Measurements from ENCODE around the gene GAS2L1.
"Not testable (repeated sequence)": the region's sequence is repeated elsewhere in the genome, so short reads cannot be mapped to it uniquely, and the experiment has no call there.

GAS2L1 gene

GRCh38 chr22:29343313-29343805 is 36.9 kb downstream of the GAS2L1 start:
- peak; percentile 62 for DNase-seq
- no peak for TF ChIP-seq CTCF (IDR thresholded peaks at IDR 0.05; ENCODE audit: low read depth, low read length)
- no peaks in the 10 kb centered on the region for H3K27me3 ChIP-seq (ENCODE audit: insufficient read depth, low read depth, severe bottlenecking)
- no peak overlapping the region for H3K4me3 ChIP-seq (ENCODE audit: low read depth, low read length)
- H3K36me3 ChIP-seq, result peaks cover 54% of the 10 kb centered on the region
- peak overlapping the region; percentile 58 for H3K27ac ChIP-seq
- no peaks in the 10 kb centered on the region for H3K9me3 ChIP-seq (ENCODE audit: severe bottlenecking)

GRCh38 chr22:29344137-29344536 is 37.7 kb downstream of the GAS2L1 start:
- H3K4me3 ChIP-seq (ENCODE audit: low read depth, low read length), result no peak overlapping the region
- no peaks in the 10 kb centered on the region for H3K27me3 ChIP-seq (ENCODE audit: insufficient read depth, low read depth, severe bottlenecking)
- no peaks in the 10 kb centered on the region for H3K9me3 ChIP-seq (ENCODE audit: severe bottlenecking)
- peaks cover 54% of the 10 kb centered on the region for H3K36me3 ChIP-seq
- peak overlapping the region; percentile 20; the same call in 1 of the 2 replicates for H3K27ac ChIP-seq
- no peak for DNase-seq
- no peak for TF ChIP-seq CTCF (IDR thresholded peaks at IDR 0.05; ENCODE audit: low read depth, low read length)

- H3K4me3 ChIP-seq (ENCODE audit: low read depth, low read length); H3K27me3 ChIP-seq (ENCODE audit: insufficient read depth, low read depth, severe bottlenecking); DNase-seq; H3K9me3 ChIP-seq (ENCODE audit: severe bottlenecking): not testable (repeated sequence)
- Histone ChIP-seq H3K36me3 (peaks cover 53% of the 10 kb centered on the region), H3K27ac (peak overlapping the region; percentile 20; the same call in 1 of the 2 replicates)
These were observed 38.4 kb downstream of the GAS2L1 start for GRCh38 chr22:29344889-29345288.

- no peaks in the 10 kb centered on the region for H3K9me3 ChIP-seq (ENCODE audit: severe bottlenecking)
- H3K4me3 ChIP-seq (ENCODE audit: low read depth, low read length), result peak overlapping the region; percentile 26
- no peak for DNase-seq
- peak overlapping the region; percentile 88 for H3K27ac ChIP-seq
- no peak for TF ChIP-seq CTCF (IDR thresholded peaks at IDR 0.05; ENCODE audit: low read depth, low read length)
- peaks cover 53% of the 10 kb centered on the region for H3K36me3 ChIP-seq
- no peaks in the 10 kb centered on the region for H3K27me3 ChIP-seq (ENCODE audit: insufficient read depth, low read depth, severe bottlenecking)
These were observed 39.5 kb downstream of the GAS2L1 start for GRCh38 chr22:29345932-29346331.

- TF ChIP-seq CTCF (IDR thresholded peaks at IDR 0.05; ENCODE audit: low read depth, low read length), result no peak
- Histone ChIP-seq H3K9me3 (ENCODE audit: severe bottlenecking) (no peaks in the 10 kb centered on the region), H3K27ac (peak overlapping the region; percentile 88), H3K36me3 (peaks cover 53% of the 10 kb centered on the region), H3K27me3 (ENCODE audit: insufficient read depth, low read depth, severe bottlenecking) (no peaks in the 10 kb centered on the region), H3K4me3 (ENCODE audit: low read depth, low read length) (peak overlapping the region; percentile 26)
- DNase-seq, result peak; percentile 92
These were observed 40.2 kb downstream of the GAS2L1 start for GRCh38 chr22:29346659-29347058.

GRCh38 chr22:29348041-29348440 is 41.6 kb downstream of the GAS2L1 start:
- Histone ChIP-seq H3K27me3 (ENCODE audit: insufficient read depth, low read depth, severe bottlenecking) (no peaks in the 10 kb centered on the region), H3K4me3 (ENCODE audit: low read depth, low read length) (no peak overlapping the region), H3K9me3 (ENCODE audit: severe bottlenecking) (no peaks in the 10 kb centered on the region), H3K27ac (peak overlapping the region; percentile 88), H3K36me3 (peaks cover 57% of the 10 kb centered on the region)
- DNase-seq, result no peak
- TF ChIP-seq CTCF (IDR thresholded peaks at IDR 0.05; ENCODE audit: low read depth, low read length), result no peak

All from WERI-Rb-1 (cell line).